Activated CD8-positive, alpha-beta T cell treated with anti-CD3 and anti-CD28 coated beads, Interleukin-2, amount 10 ng/mL, durations not matched to agents 7 days and 5 days (primary cell): ENCODE results near the gene BBIP1. TPM values are rescaled to one million over a fixed set of nuclear protein-coding genes. Genes with fewer than 3 reads are reported as not detected.
"Not testable (repeated sequence)": the region's sequence is repeated elsewhere in the genome, so short reads cannot be mapped to it uniquely, and the experiment has no call there.

Experiments
- ATAC-seq: fragments of 150-1000 bp; cut with Tn5 transposase; one replicate; pipeline ENCODE4 v1.10.0; 2021; ENCODE audit warnings: moderate library complexity
- CTCF ChIA-PET: fragments of 350-600 bp; sonication (Branson Sonifier 250); formaldehyde crosslinking; loops from one replicate; lab custom pipeline; 2021; ENCODE audit warnings: antibody characterized with exemption; lab: Charles Lee
- POLR2A ChIA-PET: fragments of 350-600 bp; sonication (Branson Sonifier 250); formaldehyde crosslinking; loops from one replicate; lab custom pipeline; 2021; ENCODE audit warnings: antibody characterized with exemption; lab: Charles Lee
- DNase-seq: peaks from one replicate; pipeline ENCODE4 v3.0.0-alpha.2; 2020
- H3K27ac Mint-ChIP-seq: one replicate; pipeline ENCODE4 v1.8.0; 2021; ENCODE audit warnings: mild to moderate bottlenecking, mixed read lengths
- H3K27me3 Mint-ChIP-seq: one replicate; pipeline ENCODE4 v1.8.0; 2021; ENCODE audit warnings: low read depth, mixed read lengths
- H3K36me3 Mint-ChIP-seq: one replicate; pipeline ENCODE4 v1.8.0; 2021; ENCODE audit warnings: low read depth, mixed read lengths
- H3K4me1 Mint-ChIP-seq: one replicate; pipeline ENCODE4 v1.8.0; 2021; ENCODE audit warnings: low read depth, mixed read lengths
- H3K4me3 Mint-ChIP-seq: one replicate; pipeline ENCODE4 v1.8.0; 2021; ENCODE audit warnings: mild to moderate bottlenecking, mixed read lengths
- H3K9me3 Mint-ChIP-seq: one replicate; pipeline ENCODE4 v1.8.0; 2022; ENCODE audit warnings: mixed read lengths; ENCODE audit not compliant: insufficient read depth
- total RNA-seq, 2 experiments: library from RNA; stranded (reverse); gene quantifications; one replicate each; pipeline ENCODE4 v1.2.3, GENCODE V29; 2021

Gene BBIP1
- total RNA-seq, 2 experiments from 2014 or later, result 20.7 to 21.1 TPM

GRCh38 chr10:110919349-110919931, 460 bp upstream of the BBIP1 start, which contains the start of gene SHOC2:
SHOC2 (plus strand) TSS chr10:110919604; CDS start chr10:110964359, 44,755 bp downstream.
- DNase-seq (peak; percentile 99), ATAC-seq (peak; percentile 51)
- no peaks in the 10 kb centered on the region for H3K27me3 Mint-ChIP-seq
- peak within 1 kb of the TSS; percentile 89 for H3K4me3 Mint-ChIP-seq
- H3K4me1 Mint-ChIP-seq, result peaks cover 41% of the 10 kb centered on the region
- H3K36me3 Mint-ChIP-seq, result peaks cover 14% of the 10 kb centered on the region
- POLR2A ChIA-PET, result interaction anchor here (0.6 to 1.8 kb wide), 12 partner anchors 8 to 247 kb away, joined by 3 to 11 read pairs (median 4); partner anchors contain the start of gene PDCD4
- H3K9me3 Mint-ChIP-seq, result no peaks in the 10 kb centered on the region
- CTCF ChIA-PET, result interaction anchor here (0.6 to 1.8 kb wide), 9 partner anchors 11 to 307 kb away, joined by 3 to 6 read pairs (median 3); no protein-coding TSS in a partner anchor
- H3K27ac Mint-ChIP-seq, result peak within 1 kb of the TSS; percentile 99

GRCh38 chr10:110918269-110918642, 724 bp downstream of the BBIP1 start:
- peaks cover 9% of the 10 kb centered on the region for H3K36me3 Mint-ChIP-seq
- H3K27ac Mint-ChIP-seq, result peak overlapping the region; percentile 99
- ChIA-PET CTCF (interaction anchor here (0.8 to 2.2 kb wide), 15 partner anchors 9 to 306 kb away, joined by 3 to 10 read pairs (median 4); no protein-coding TSS in a partner anchor), POLR2A (interaction anchor here (0.6 to 2.2 kb wide), 9 partner anchors 8 to 245 kb away, joined by 3 to 12 read pairs (median 4); partner anchors contain the start of gene ADRA2A)
- H3K9me3 Mint-ChIP-seq, result no peaks in the 10 kb centered on the region
- H3K27me3 Mint-ChIP-seq, result no peaks in the 10 kb centered on the region
- H3K4me1 Mint-ChIP-seq, result peaks cover 32% of the 10 kb centered on the region
- ATAC-seq, result no peak
- DNase-seq, result peak; percentile 92
- peak overlapping the region; percentile 89 for H3K4me3 Mint-ChIP-seq

- Mint-ChIP-seq H3K27me3 (no peaks in the 10 kb centered on the region), H3K4me1 (peaks cover 25% of the 10 kb centered on the region), H3K4me3 (peak overlapping the region; percentile 20), H3K9me3 (no peaks in the 10 kb centered on the region), H3K36me3 (peaks cover 10% of the 10 kb centered on the region), H3K27ac (no peak overlapping the region)
- ChIA-PET POLR2A (interaction anchor here (0.5 to 2.2 kb wide), 2 partner anchors 14 to 347 kb away, joined by 3 to 12 read pairs; no protein-coding TSS in a partner anchor), CTCF (interaction anchor here (0.8 to 2.2 kb wide), 8 partner anchors 13 to 290 kb away, joined by 3 to 10 read pairs (median 4); no protein-coding TSS in a partner anchor)
- DNase-seq (no peak), ATAC-seq (no peak)
Measured at GRCh38 chr10:110916554-110917346, 2.2 kb downstream of the BBIP1 start.

- peaks cover 13% of the 10 kb centered on the region for H3K36me3 Mint-ChIP-seq
- DNase-seq, POLR2A ChIA-PET, H3K4me3 Mint-ChIP-seq, H3K27ac Mint-ChIP-seq, H3K27me3 Mint-ChIP-seq, CTCF ChIA-PET, H3K9me3 Mint-ChIP-seq, ATAC-seq: not testable (repeated sequence)
- H3K4me1 Mint-ChIP-seq, result peaks cover 19% of the 10 kb centered on the region
Measured at GRCh38 chr10:110915600-110915999, 3.4 kb downstream of the BBIP1 start.

- no peaks in the 10 kb centered on the region for H3K27me3 Mint-ChIP-seq
- no peak overlapping the region for H3K27ac Mint-ChIP-seq
- H3K9me3 Mint-ChIP-seq, result no peaks in the 10 kb centered on the region
- H3K4me1 Mint-ChIP-seq, result peaks cover 19% of the 10 kb centered on the region
- POLR2A ChIA-PET, result no interaction called here
- no peak for DNase-seq
- no peak for ATAC-seq
- peaks cover 15% of the 10 kb centered on the region for H3K36me3 Mint-ChIP-seq
- CTCF ChIA-PET, result no interaction called here
- no peak overlapping the region for H3K4me3 Mint-ChIP-seq
Measured at GRCh38 chr10:110915035-110915434, 3.9 kb downstream of the BBIP1 start.

- Mint-ChIP-seq H3K4me3 (no peak overlapping the region), H3K27me3 (no peaks in the 10 kb centered on the region), H3K9me3 (no peaks in the 10 kb centered on the region), H3K27ac (no peak overlapping the region), H3K36me3 (peaks cover 15% of the 10 kb centered on the region), H3K4me1 (peaks cover 19% of the 10 kb centered on the region)
- ChIA-PET CTCF (interaction anchor here (0.8 to 2.5 kb wide), 3 partner anchors 11 to 315 kb away, joined by 3 to 10 read pairs (median 3); no protein-coding TSS in a partner anchor), POLR2A (no interaction called here)
- ATAC-seq (no peak), DNase-seq (no peak)
Measured at GRCh38 chr10:110914431-110914830, 4.5 kb downstream of the BBIP1 start.

GRCh38 chr10:110912374-110912773, 6.6 kb downstream of the BBIP1 start:
- no peak overlapping the region for H3K27ac Mint-ChIP-seq
- ATAC-seq, result no peak
- no peak overlapping the region for H3K4me3 Mint-ChIP-seq
- H3K36me3 Mint-ChIP-seq, result peaks cover 16% of the 10 kb centered on the region
- POLR2A ChIA-PET, result interaction anchor here (1.2 kb wide), 1 partner anchor 10 kb away, joined by 3 read pairs; no protein-coding TSS in a partner anchor
- CTCF ChIA-PET, result interaction anchor here (0.6 to 2.5 kb wide), 6 partner anchors 9 to 279 kb away, joined by 3 to 10 read pairs (median 4); no protein-coding TSS in a partner anchor
- no peaks in the 10 kb centered on the region for H3K27me3 Mint-ChIP-seq
- no peak for DNase-seq
- H3K9me3 Mint-ChIP-seq, result no peaks in the 10 kb centered on the region
- H3K4me1 Mint-ChIP-seq, result peaks cover 11% of the 10 kb centered on the region

- ChIA-PET POLR2A (interaction anchor here (0.7 to 2.9 kb wide), 4 partner anchors 8 to 39 kb away, joined by 3 to 7 read pairs (median 4); partner anchors contain the start of genes BBIP1, PDCD4 and SHOC2), CTCF (interaction anchor here (0.6 to 1.5 kb wide), 3 partner anchors 11 to 107 kb away, joined by 3 to 6 read pairs (median 3); no protein-coding TSS in a partner anchor)
- DNase-seq, result no peak
- no peak overlapping the region for H3K27ac Mint-ChIP-seq
- ATAC-seq, result no peak
- no peaks in the 10 kb centered on the region for H3K27me3 Mint-ChIP-seq
- no peak overlapping the region for H3K4me3 Mint-ChIP-seq
- H3K9me3 Mint-ChIP-seq, result no peaks in the 10 kb centered on the region
- no peaks in the 10 kb centered on the region for H3K4me1 Mint-ChIP-seq
- peaks cover 8% of the 10 kb centered on the region for H3K36me3 Mint-ChIP-seq
Measured at GRCh38 chr10:110910138-110910537, 8.8 kb downstream of the BBIP1 start.

GRCh38 chr10:110903280-110904278, 15.4 kb downstream of the BBIP1 start:
- Mint-ChIP-seq H3K27me3 (no peaks in the 10 kb centered on the region), H3K27ac (peak overlapping the region; percentile 4), H3K36me3 (peaks cover 34% of the 10 kb centered on the region), H3K4me1 (peaks cover 23% of the 10 kb centered on the region), H3K4me3 (no peak overlapping the region), H3K9me3 (no peaks in the 10 kb centered on the region)
- DNase-seq, result no peak
- POLR2A ChIA-PET, result interaction anchor here (1.3 to 2.7 kb wide), 2 partner anchors 14 to 15 kb away, joined by 4 to 12 read pairs; partner anchors contain the start of gene BBIP1
- CTCF ChIA-PET, result interaction anchor here (1.1 to 3.3 kb wide), 6 partner anchors 9 to 355 kb away, joined by 3 to 10 read pairs (median 4); no protein-coding TSS in a partner anchor
- ATAC-seq, result no peak

- no peaks in the 10 kb centered on the region for H3K27me3 Mint-ChIP-seq
Measured at GRCh38 chr10:110901954-110902819, 16.8 kb downstream of the BBIP1 start.

More at GRCh38 chr10:110901954-110902819, 16.8 kb downstream of the BBIP1 start:
- DNase-seq (no peak), ATAC-seq (no peak)
- Mint-ChIP-seq H3K9me3 (no peaks in the 10 kb centered on the region), H3K4me3 (no peak overlapping the region), H3K36me3 (peaks cover 44% of the 10 kb centered on the region), H3K27ac (no peak overlapping the region), H3K4me1 (peaks cover 23% of the 10 kb centered on the region)
- ChIA-PET POLR2A (interaction anchor here (0.7 to 2.7 kb wide), 4 partner anchors 8 to 128 kb away, joined by 3 to 12 read pairs (median 6); no protein-coding TSS in a partner anchor), CTCF (interaction anchor here (1.1 to 3.3 kb wide), 7 partner anchors 9 to 353 kb away, joined by 3 to 10 read pairs (median 6); no protein-coding TSS in a partner anchor)
